ENCODE measurements around the gene TMCO6. TPM values are rescaled to one million over a fixed set of nuclear protein-coding genes. Genes with fewer than 3 reads are reported as not detected.
"Not testable (repeated sequence)": the region's sequence is repeated elsewhere in the genome, so short reads cannot be mapped to it uniquely, and the experiment has no call there.

The TMCO6 gene
- total RNA-seq, result 9.6 TPM
- long read RNA-seq, transcript TMCO6-203 (12 exons, 1,887 nt), result major isoform, 8 of 21 reads
- long read RNA-seq, partial matches to known transcripts, result 4 of 21 reads
- long read RNA-seq, other reads (novel, unspliced or antisense), result 9 of 21 reads

- DNase-seq (ENCODE audit: low spot score), result peak; percentile 99
Measured at GRCh38 chr5:140639148-140639981, at the start of gene TMCO6. TMCO6 (plus strand) TSS chr5:140639451; CDS start chr5:140639528, 77 bp downstream.

GRCh38 chr5:140590861-140591260 lies 48.4 kb upstream of the TMCO6 start:
- DNase-seq (ENCODE audit: low spot score), result no peak

GRCh38 chr5:140591747-140592372 lies 47.4 kb upstream of the TMCO6 start:
- no peak for DNase-seq (ENCODE audit: low spot score)

- not testable (repeated sequence) for DNase-seq (ENCODE audit: low spot score)
Measured at GRCh38 chr5:140593070-140593469, 46.2 kb upstream of the TMCO6 start.

GRCh38 chr5:140594169-140594568 lies 45.1 kb upstream of the TMCO6 start:
- no peak for DNase-seq (ENCODE audit: low spot score)

GRCh38 chr5:140595538-140596300 lies 43.5 kb upstream of the TMCO6 start:
- DNase-seq (ENCODE audit: low spot score), result no peak

GRCh38 chr5:140596321-140596741 lies 42.9 kb upstream of the TMCO6 start:
- DNase-seq (ENCODE audit: low spot score), result no peak

- DNase-seq (ENCODE audit: low spot score), result no peak
Measured at GRCh38 chr5:140598836-140599235, 40.4 kb upstream of the TMCO6 start.

- DNase-seq (ENCODE audit: low spot score), result no peak
Measured at GRCh38 chr5:140600096-140600495, 39.2 kb upstream of the TMCO6 start.

GRCh38 chr5:140602147-140602546 lies 37.1 kb upstream of the TMCO6 start:
- no peak for DNase-seq (ENCODE audit: low spot score)

GRCh38 chr5:140603446-140603698 lies 35.9 kb upstream of the TMCO6 start:
- DNase-seq (ENCODE audit: low spot score), result not testable (repeated sequence)

GRCh38 chr5:140603734-140604133 lies 35.5 kb upstream of the TMCO6 start:
- no peak for DNase-seq (ENCODE audit: low spot score)

- no peak for DNase-seq (ENCODE audit: low spot score)
Measured at GRCh38 chr5:140605879-140606278, 33.4 kb upstream of the TMCO6 start.

GRCh38 chr5:140607031-140607430 lies 32.2 kb upstream of the TMCO6 start:
- DNase-seq (ENCODE audit: low spot score), result no peak

GRCh38 chr5:140608722-140609121 lies 30.5 kb upstream of the TMCO6 start:
- no peak for DNase-seq (ENCODE audit: low spot score)

- DNase-seq (ENCODE audit: low spot score), result no peak
Measured at GRCh38 chr5:140609126-140609525, 30.1 kb upstream of the TMCO6 start.

- DNase-seq (ENCODE audit: low spot score), result no peak
Measured at GRCh38 chr5:140611020-140611521, 28.2 kb upstream of the TMCO6 start.

GRCh38 chr5:140622301-140622700 lies 16.9 kb upstream of the TMCO6 start:
- DNase-seq (ENCODE audit: low spot score), result no peak

- DNase-seq (ENCODE audit: low spot score), result not testable (repeated sequence)
Measured at GRCh38 chr5:140623061-140623460, 16.2 kb upstream of the TMCO6 start.

GRCh38 chr5:140624886-140625285 lies 14.4 kb upstream of the TMCO6 start:
- DNase-seq (ENCODE audit: low spot score), result not testable (repeated sequence)

- no peak for DNase-seq (ENCODE audit: low spot score)
Measured at GRCh38 chr5:140627972-140628371, 11.3 kb upstream of the TMCO6 start.

- DNase-seq (ENCODE audit: low spot score), result no peak
Measured at GRCh38 chr5:140628711-140629110, 10.5 kb upstream of the TMCO6 start.
